Neuron (in vitro differentiated cells): ENCODE results near the gene CCL1.

Source experiments
- H2AFZ ChIP-seq: one replicate; pipeline ENCODE4 v1.6.1; 2013; ENCODE audit warnings: low read depth, mild to moderate bottlenecking, inconsistent platforms, low read length, moderate library complexity
- H3K27me3 ChIP-seq: one replicate; pipeline ENCODE4 v1.6.1; 2013; ENCODE audit warnings: low read length; ENCODE audit not compliant: insufficient read depth
- H3K36me3 ChIP-seq: one replicate; pipeline ENCODE4 v1.6.1; 2013; ENCODE audit warnings: low read length; ENCODE audit not compliant: insufficient read depth
- H3K4me1 ChIP-seq: one replicate; pipeline ENCODE4 v1.6.1; 2013; ENCODE audit warnings: low read length; ENCODE audit not compliant: insufficient read depth
- H3K4me3 ChIP-seq: 2 replicates; pipeline ENCODE4 v1.5.1; 2013; ENCODE audit warnings: mild to moderate bottlenecking, low read length, moderate library complexity
- H3K9me3 ChIP-seq: one replicate; pipeline ENCODE4 v1.6.1; 2013; ENCODE audit warnings: low read length

Gene CCL1

GRCh38 chr17:34391241-34391640 lies 28.2 kb upstream of the CCL1 start:
- Histone ChIP-seq H3K36me3 (no peaks in the 10 kb centered on the region), H3K4me3 (no peak overlapping the region), H3K27me3 (no peaks in the 10 kb centered on the region), H3K4me1 (no peaks in the 10 kb centered on the region), H2AFZ (no peak overlapping the region), H3K9me3 (no peaks in the 10 kb centered on the region)

DNA sequence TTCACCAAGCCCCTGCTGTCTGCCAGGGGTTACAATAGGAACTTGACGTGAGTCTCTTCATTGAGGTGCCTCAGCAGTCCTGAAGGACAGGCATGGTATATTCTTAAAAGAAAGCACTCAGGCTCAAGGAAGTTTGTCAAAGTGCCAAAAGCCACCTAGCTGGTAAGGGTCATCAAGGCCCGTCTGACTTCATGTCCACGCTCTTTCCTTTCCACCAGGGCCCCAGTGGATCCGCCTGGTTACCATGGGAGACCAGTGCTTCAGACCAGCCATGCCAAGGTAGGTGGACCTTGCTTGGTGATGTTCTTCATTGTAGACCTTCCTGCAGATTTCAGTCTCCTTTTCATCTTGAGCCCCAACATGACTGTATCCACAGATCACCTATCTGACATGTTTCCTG lies 27.6 kb upstream of the CCL1 start:
- H3K9me3 ChIP-seq = no peaks in the 10 kb centered on the region
- no peak overlapping the region for H3K4me3 ChIP-seq
- no peaks in the 10 kb centered on the region for H3K27me3 ChIP-seq
- H3K36me3 ChIP-seq = no peaks in the 10 kb centered on the region
- H2AFZ ChIP-seq = no peak overlapping the region
- H3K4me1 ChIP-seq = no peaks in the 10 kb centered on the region

GRCh38 chr17:34389126-34389750 lies 26.2 kb upstream of the CCL1 start:
- H2AFZ ChIP-seq = no peak overlapping the region
- no peaks in the 10 kb centered on the region for H3K4me1 ChIP-seq
- H3K9me3 ChIP-seq = no peaks in the 10 kb centered on the region
- no peak overlapping the region for H3K4me3 ChIP-seq
- H3K27me3 ChIP-seq = no peaks in the 10 kb centered on the region
- no peaks in the 10 kb centered on the region for H3K36me3 ChIP-seq

GRCh38 chr17:34387566-34387965 lies 24.5 kb upstream of the CCL1 start:
- no peaks in the 10 kb centered on the region for H3K9me3 ChIP-seq
- H3K36me3 ChIP-seq = no peaks in the 10 kb centered on the region
- H2AFZ ChIP-seq = no peak overlapping the region
- H3K4me3 ChIP-seq = no peak overlapping the region
- H3K27me3 ChIP-seq = no peaks in the 10 kb centered on the region
- no peaks in the 10 kb centered on the region for H3K4me1 ChIP-seq

DNA sequence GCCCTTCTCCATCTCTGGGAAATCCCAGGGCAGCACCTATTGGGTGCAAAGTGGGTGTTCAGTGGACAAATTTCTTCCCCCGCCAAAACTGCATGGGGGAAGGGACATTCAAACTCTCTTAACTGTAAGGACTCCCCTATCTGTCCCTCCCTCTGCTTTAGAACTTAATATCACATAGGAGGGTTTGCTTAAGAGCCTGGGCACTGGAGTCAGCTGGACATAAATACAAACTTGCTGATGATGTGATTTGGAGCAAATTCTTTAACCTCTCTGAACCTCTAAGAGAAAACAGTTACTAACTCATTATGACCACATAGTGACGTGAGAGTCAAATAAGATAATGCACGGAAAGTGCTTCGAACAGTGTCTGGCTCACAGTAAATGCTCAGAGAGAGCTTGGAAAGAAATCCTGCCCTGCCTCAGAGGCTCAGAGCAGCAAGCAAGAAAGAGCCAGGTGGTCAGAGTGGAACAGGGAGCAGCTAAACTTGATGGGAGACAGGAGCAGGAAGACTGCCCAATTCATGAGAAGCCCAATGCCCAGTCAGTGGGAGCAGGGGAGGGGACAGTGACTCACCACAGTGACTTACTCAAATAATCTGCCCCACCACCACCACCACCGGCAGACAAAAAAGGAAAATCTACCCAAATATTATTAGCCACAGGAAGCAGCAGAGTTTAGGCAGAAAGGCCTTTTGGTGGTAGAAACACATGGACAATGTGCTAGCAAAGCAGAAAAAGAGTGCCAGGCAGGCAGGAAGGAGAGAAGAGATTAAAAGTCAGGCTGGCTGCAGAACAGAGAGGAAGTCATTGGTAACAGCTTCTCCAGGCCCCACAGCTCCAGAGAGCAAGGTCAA lies 23.9 kb upstream of the CCL1 start:
- Histone ChIP-seq H2AFZ (no peak overlapping the region), H3K4me3 (no peak overlapping the region), H3K36me3 (no peaks in the 10 kb centered on the region), H3K4me1 (no peaks in the 10 kb centered on the region), H3K27me3 (no peaks in the 10 kb centered on the region), H3K9me3 (no peaks in the 10 kb centered on the region)

- no peak overlapping the region for H2AFZ ChIP-seq
- H3K4me1 ChIP-seq = no peaks in the 10 kb centered on the region
- no peaks in the 10 kb centered on the region for H3K27me3 ChIP-seq
- H3K36me3 ChIP-seq = no peaks in the 10 kb centered on the region
- H3K9me3 ChIP-seq = no peaks in the 10 kb centered on the region
- no peak overlapping the region for H3K4me3 ChIP-seq
Observed at GRCh38 chr17:34386343-34386696, 23.3 kb upstream of the CCL1 start.

DNA sequence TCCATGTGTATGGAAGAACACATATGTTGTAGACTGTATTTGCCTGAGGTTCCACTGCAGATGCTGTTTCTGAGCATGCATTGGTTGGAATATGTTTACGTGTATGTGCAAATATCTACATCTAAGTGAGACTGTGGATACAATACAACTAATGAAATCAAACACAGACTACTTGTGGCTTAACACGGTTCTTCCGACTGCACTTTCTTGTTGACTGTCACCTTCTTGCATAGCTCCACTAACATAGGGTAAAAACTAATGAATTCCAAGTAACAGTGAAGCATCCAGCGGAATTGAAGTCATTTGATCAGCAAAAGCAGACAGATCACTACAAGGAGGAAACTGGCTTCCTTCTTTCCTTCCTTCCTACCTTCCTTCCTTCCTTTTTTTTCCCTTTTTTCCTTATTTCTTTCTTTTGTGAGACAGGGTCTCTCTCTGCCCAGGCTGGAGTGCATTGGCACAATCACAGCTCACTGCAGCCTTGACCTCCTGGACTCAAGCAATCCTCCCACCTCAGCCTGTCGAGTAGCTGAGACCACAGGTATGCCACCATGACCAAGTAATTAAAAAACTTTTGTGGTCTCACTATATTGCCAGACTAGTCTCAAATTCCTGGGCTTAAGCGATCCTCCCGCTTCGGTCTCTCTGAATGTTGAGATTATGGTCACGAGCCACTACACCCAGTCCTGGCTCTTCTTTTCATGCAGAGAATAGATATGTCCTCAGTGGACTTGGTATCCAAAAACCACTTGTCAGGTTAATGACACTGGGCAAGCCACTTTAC lies 22.0 kb upstream of the CCL1 start:
- no peaks in the 10 kb centered on the region for H3K36me3 ChIP-seq
- H3K4me3 ChIP-seq = no peak overlapping the region
- H3K27me3 ChIP-seq = no peaks in the 10 kb centered on the region
- no peak overlapping the region for H2AFZ ChIP-seq
- no peaks in the 10 kb centered on the region for H3K9me3 ChIP-seq
- no peaks in the 10 kb centered on the region for H3K4me1 ChIP-seq

- H3K4me1 ChIP-seq = no peaks in the 10 kb centered on the region
- H2AFZ ChIP-seq = no peak overlapping the region
- H3K27me3 ChIP-seq = no peaks in the 10 kb centered on the region
- no peaks in the 10 kb centered on the region for H3K9me3 ChIP-seq
- H3K4me3 ChIP-seq = no peak overlapping the region
- no peaks in the 10 kb centered on the region for H3K36me3 ChIP-seq
Observed at GRCh38 chr17:34384271-34384670, 21.2 kb upstream of the CCL1 start.

GRCh38 chr17:34383216-34383615 lies 20.2 kb upstream of the CCL1 start:
- H2AFZ ChIP-seq = no peak overlapping the region
- no peaks in the 10 kb centered on the region for H3K4me1 ChIP-seq
- no peaks in the 10 kb centered on the region for H3K9me3 ChIP-seq
- H3K36me3 ChIP-seq = no peaks in the 10 kb centered on the region
- H3K4me3 ChIP-seq = no peak overlapping the region
- H3K27me3 ChIP-seq = no peaks in the 10 kb centered on the region

DNA sequence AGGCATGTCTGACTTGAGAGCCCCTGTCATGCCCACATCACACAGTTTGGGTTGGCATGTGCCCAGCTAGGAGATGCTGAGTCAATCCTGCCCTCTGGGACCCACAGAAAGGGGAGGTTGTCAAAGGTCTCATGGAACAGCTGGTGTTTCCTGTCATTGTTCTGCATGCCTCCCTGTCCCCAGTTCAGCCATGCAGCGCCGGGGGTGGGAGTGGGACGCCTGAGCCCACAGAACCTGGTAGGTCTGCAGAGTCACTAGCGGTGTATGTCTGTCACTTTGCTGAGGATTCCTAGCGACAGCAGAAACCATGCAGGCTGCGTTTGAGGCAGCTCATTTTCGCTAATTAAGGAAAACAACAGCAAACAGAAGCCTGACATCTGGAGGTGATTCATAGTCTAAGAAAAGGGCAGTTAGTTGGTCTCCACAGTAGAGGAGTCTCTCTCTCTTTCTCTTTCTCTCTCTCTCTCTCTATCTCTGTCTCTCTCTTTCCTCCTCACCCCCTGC lies 19.6 kb upstream of the CCL1 start:
- Histone ChIP-seq H2AFZ (no peak overlapping the region), H3K4me3 (no peak overlapping the region), H3K9me3 (no peaks in the 10 kb centered on the region), H3K36me3 (no peaks in the 10 kb centered on the region), H3K27me3 (no peaks in the 10 kb centered on the region), H3K4me1 (no peaks in the 10 kb centered on the region)

DNA sequence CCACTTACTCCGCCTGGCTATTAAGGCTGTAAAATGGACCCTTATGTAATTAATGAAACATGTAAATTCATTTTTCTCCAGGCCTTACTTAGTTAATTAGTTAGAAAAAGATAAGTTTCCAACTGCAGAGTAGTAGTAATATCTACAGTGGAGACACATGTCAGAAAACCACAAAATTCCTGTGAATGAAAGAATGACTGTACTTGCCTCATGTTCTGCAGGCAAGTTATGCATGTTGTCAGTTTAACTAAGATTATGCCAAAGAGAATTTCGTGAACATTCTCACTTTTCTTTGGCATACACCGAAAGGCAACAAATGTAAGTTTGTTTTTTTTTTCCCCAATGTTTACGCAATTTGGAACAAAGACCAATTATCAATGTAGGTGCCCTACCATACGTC lies 16.8 kb upstream of the CCL1 start:
- no peaks in the 10 kb centered on the region for H3K36me3 ChIP-seq
- no peaks in the 10 kb centered on the region for H3K27me3 ChIP-seq
- H2AFZ ChIP-seq = no peak overlapping the region
- H3K4me3 ChIP-seq = no peak overlapping the region
- H3K9me3 ChIP-seq = no peaks in the 10 kb centered on the region
- H3K4me1 ChIP-seq = no peaks in the 10 kb centered on the region

DNA sequence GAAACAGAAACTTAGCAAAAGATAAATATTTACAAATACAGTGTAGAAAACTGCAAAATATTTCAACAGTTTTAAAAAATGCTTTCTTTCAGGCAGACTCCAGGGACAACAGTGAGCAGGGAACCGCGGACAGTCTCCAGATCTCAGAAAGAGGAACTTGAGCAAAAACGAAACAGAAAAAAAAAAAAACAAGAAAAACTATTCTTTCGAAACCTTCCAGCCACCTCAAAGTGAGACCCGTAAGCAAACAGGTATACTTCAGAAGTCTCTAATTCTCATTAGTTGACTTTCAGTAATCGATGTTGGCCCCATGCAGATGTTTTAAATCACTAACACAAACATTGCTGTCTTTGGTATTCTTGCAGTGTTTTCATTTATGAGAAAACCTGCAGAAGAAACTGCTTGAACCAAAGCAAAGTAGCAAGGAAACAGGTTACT lies 15.7 kb upstream of the CCL1 start:
- Histone ChIP-seq H3K9me3 (no peaks in the 10 kb centered on the region), H3K4me3 (no peak overlapping the region), H2AFZ (no peak overlapping the region), H3K27me3 (no peaks in the 10 kb centered on the region), H3K36me3 (no peaks in the 10 kb centered on the region), H3K4me1 (no peaks in the 10 kb centered on the region)
